Measurements from ENCODE around the gene RPS29.

The RPS29 gene

DNA sequence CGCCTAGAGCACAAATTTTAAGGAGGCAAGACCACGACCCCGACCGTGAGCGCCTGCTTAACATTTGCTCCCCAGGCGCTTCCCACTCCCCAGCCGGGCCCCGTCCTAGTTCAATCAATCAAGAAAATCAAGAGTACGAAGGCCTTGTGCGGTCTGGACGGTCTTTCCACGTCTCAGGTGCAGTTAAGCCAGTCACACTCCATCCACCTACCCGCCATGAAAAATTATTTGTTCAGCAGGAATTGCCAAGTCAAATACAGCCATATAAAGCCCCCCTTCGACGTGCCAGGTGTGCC lies 12.0 kb upstream of the RPS29 start:
- Histone ChIP-seq H2AFZ (ENCODE audit: low read length) (no peak overlapping the region), H3K4me2 (ENCODE audit: low read length) (peak overlapping the region; percentile 70), H3F3A (ENCODE audit: insufficient read depth, low read length) (no peaks in the 10 kb centered on the region), H3K27me3 (ENCODE audit: insufficient read depth, low read length) (no peaks in the 10 kb centered on the region), H3K9ac (ENCODE audit: low read length) (peak overlapping the region; percentile 99), H3K9me2 (ENCODE audit: low read depth, low read length) (no peaks in the 10 kb centered on the region), H4K20me1 (ENCODE audit: insufficient read depth, low read length) (no peaks in the 10 kb centered on the region), H3K4me1 (ENCODE audit: insufficient read depth, low read length, severe bottlenecking) (peaks cover 27% of the 10 kb centered on the region), H3K4me3 (ENCODE audit: low read depth, low read length, poor library complexity, severe bottlenecking) (peak overlapping the region; percentile 98), H3K36me3 (ENCODE audit: insufficient read depth, low read length) (peaks cover 20% of the 10 kb centered on the region; the same call in 1 of the 2 replicates), H3K9me3 (ENCODE audit: low read length) (no peaks in the 10 kb centered on the region), H3K27ac (ENCODE audit: low read depth, low read length, poor library complexity, severe bottlenecking) (peak overlapping the region; percentile 90), H3K79me2 (ENCODE audit: insufficient read depth, low read length) (peaks cover 24% of the 10 kb centered on the region)
- TF ChIP-seq EZH2 (IDR thresholded peaks at IDR 0.05; ENCODE audit: borderline replicate concordance, low read length), result no peak
- TF ChIP-seq, protein P1, sequence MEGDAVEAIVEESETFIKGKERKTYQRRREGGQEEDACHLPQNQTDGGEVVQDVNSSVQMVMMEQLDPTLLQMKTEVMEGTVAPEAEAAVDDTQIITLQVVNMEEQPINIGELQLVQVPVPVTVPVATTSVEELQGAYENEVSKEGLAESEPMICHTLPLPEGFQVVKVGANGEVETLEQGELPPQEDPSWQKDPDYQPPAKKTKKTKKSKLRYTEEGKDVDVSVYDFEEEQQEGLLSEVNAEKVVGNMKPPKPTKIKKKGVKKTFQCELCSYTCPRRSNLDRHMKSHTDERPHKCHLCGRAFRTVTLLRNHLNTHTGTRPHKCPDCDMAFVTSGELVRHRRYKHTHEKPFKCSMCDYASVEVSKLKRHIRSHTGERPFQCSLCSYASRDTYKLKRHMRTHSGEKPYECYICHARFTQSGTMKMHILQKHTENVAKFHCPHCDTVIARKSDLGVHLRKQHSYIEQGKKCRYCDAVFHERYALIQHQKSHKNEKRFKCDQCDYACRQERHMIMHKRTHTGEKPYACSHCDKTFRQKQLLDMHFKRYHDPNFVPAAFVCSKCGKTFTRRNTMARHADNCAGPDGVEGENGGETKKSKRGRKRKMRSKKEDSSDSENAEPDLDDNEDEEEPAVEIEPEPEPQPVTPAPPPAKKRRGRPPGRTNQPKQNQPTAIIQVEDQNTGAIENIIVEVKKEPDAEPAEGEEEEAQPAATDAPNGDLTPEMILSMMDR (IDR thresholded peaks at IDR 0.05; ENCODE audit: low read length), result no peak

DNA sequence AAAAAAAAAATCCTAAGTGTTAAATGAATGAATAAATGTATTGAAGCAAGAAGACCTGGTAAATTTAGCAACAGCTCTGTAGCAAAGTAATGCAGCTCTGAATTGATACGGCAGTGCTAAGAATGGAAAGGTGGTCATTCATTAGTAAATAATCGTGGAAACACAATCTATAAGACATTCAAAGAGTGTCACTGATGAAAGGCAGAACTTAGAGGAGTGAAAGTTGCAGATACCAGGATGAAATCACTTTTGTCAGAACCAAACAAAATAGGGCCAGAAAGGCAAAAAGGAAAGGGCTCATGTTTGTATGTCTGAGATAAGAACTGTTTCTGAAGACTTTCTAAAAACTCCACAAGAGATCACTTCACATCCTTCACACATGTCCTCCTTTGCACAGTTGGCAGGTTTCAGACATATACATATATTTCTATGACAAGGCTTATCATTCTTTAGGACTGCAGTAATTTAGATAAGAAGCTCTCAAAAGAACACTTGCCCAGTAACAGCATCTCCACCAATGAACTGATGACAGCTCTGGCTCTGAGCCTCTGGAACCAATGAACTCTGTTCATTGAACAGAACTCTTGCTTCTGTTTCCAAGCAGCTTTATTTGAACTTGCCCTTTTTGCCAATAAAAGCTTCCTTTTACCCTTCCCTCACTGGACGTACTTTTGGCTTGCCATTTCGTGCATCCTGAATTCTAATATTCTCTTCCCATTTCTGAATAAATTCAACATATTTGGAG lies 8.3 kb upstream of the RPS29 start:
- no peak overlapping the region for H3K4me3 ChIP-seq (ENCODE audit: low read depth, low read length, poor library complexity, severe bottlenecking)
- no peak overlapping the region for H3K27ac ChIP-seq (ENCODE audit: low read depth, low read length, poor library complexity, severe bottlenecking)
- peaks cover 15% of the 10 kb centered on the region for H3K4me1 ChIP-seq (ENCODE audit: insufficient read depth, low read length, severe bottlenecking)
- H2AFZ ChIP-seq (ENCODE audit: low read length), result no peak overlapping the region
- H3K9me2 ChIP-seq (ENCODE audit: low read depth, low read length), result no peaks in the 10 kb centered on the region
- H3K36me3 ChIP-seq (ENCODE audit: insufficient read depth, low read length), result no peaks in the 10 kb centered on the region
- H3K9ac ChIP-seq (ENCODE audit: low read length), result no peak overlapping the region
- H3K9me3 ChIP-seq (ENCODE audit: low read length), result no peaks in the 10 kb centered on the region
- H3F3A ChIP-seq (ENCODE audit: insufficient read depth, low read length), result no peaks in the 10 kb centered on the region
- H3K27me3 ChIP-seq (ENCODE audit: insufficient read depth, low read length), result no peaks in the 10 kb centered on the region
- no peaks in the 10 kb centered on the region for H4K20me1 ChIP-seq (ENCODE audit: insufficient read depth, low read length)
- H3K79me2 ChIP-seq (ENCODE audit: insufficient read depth, low read length), result peaks cover 7% of the 10 kb centered on the region
- TF ChIP-seq, protein P1 (IDR thresholded peaks at IDR 0.05; ENCODE audit: low read length), result no peak
- no peak for TF ChIP-seq EZH2 (IDR thresholded peaks at IDR 0.05; ENCODE audit: borderline replicate concordance, low read length)
- H3K4me2 ChIP-seq (ENCODE audit: low read length), result no peak overlapping the region

DNA sequence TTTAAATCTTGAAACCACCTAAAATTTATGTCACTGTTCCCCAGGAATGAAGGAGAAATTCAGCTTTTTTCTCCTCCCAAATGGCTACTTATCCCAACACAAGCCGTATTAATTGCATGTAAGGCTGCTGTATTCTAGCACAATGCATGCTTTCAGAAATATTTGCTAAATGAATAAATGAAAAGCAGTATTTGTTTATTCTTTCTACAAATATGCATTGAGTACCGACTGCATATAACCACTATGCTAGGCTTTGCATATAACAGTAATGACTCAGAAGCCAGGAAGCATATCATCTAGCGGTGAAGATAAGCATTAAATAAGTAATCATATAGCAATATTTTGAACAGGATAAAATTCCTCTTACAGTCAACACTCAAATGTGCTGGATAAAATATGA lies 6.8 kb upstream of the RPS29 start:
- TF ChIP-seq, protein P1 (IDR thresholded peaks at IDR 0.05; ENCODE audit: low read length), result no peak
- TF ChIP-seq EZH2 (IDR thresholded peaks at IDR 0.05; ENCODE audit: borderline replicate concordance, low read length), result no peak
- Histone ChIP-seq H3K27me3 (ENCODE audit: insufficient read depth, low read length) (no peaks in the 10 kb centered on the region), H4K20me1 (ENCODE audit: insufficient read depth, low read length) (no peaks in the 10 kb centered on the region), H3K4me3 (ENCODE audit: low read depth, low read length, poor library complexity, severe bottlenecking) (no peak overlapping the region), H2AFZ (ENCODE audit: low read length) (no peak overlapping the region), H3K4me1 (ENCODE audit: insufficient read depth, low read length, severe bottlenecking) (peaks cover 15% of the 10 kb centered on the region), H3K27ac (ENCODE audit: low read depth, low read length, poor library complexity, severe bottlenecking) (no peak overlapping the region), H3K4me2 (ENCODE audit: low read length) (no peak overlapping the region), H3K79me2 (ENCODE audit: insufficient read depth, low read length) (no peaks in the 10 kb centered on the region), H3K9me2 (ENCODE audit: low read depth, low read length) (no peaks in the 10 kb centered on the region), H3K9ac (ENCODE audit: low read length) (no peak overlapping the region), H3K9me3 (ENCODE audit: low read length) (no peaks in the 10 kb centered on the region), H3F3A (ENCODE audit: insufficient read depth, low read length) (no peaks in the 10 kb centered on the region), H3K36me3 (ENCODE audit: insufficient read depth, low read length) (no peaks in the 10 kb centered on the region)
